Choroid plexus epithelial cell (primary cell): Measurements from ENCODE around the gene TTC28.

ENCODE experiments used
- DNase-seq: peaks from one replicate; pipeline ENCODE4 v3.0.0-alpha.2; 2010; ENCODE audit warnings: low read depth
- H3K4me3 ChIP-seq: 2 replicates; pipeline ENCODE4 v1.5.1; 2011; ENCODE audit warnings: low read depth, mild to moderate bottlenecking, control low read depth, low read length, moderate library complexity
- TF ChIP-seq, protein P1 (sequence below): conservative IDR thresholded peaks from 2 replicates; pipeline ENCODE4 v1.5.1; 2011; ENCODE audit warnings: low read depth, mild to moderate bottlenecking, control low read depth, inconsistent platforms, low read length, moderate library complexity

Gene TTC28

DNA sequence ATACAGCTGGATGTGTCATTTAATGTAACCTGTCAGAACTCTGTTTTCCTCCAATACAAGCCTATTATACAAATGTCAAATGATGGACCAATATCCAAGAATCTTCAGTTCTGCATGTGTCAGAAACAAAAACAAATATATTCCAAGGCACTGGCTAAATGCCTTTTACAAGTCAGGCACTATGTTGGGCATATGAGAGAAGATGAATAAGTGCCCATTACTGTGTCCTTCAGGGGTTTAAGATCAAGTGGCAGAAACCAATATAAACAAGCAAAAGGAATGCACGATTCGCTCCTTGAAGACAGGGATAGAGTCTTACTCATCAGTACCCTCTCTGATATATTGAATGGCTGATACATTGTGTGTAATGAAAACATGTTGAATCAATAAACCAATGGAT lies 254.4 kb downstream of the TTC28 start:
- no peak for DNase-seq
- TF ChIP-seq, protein P1, sequence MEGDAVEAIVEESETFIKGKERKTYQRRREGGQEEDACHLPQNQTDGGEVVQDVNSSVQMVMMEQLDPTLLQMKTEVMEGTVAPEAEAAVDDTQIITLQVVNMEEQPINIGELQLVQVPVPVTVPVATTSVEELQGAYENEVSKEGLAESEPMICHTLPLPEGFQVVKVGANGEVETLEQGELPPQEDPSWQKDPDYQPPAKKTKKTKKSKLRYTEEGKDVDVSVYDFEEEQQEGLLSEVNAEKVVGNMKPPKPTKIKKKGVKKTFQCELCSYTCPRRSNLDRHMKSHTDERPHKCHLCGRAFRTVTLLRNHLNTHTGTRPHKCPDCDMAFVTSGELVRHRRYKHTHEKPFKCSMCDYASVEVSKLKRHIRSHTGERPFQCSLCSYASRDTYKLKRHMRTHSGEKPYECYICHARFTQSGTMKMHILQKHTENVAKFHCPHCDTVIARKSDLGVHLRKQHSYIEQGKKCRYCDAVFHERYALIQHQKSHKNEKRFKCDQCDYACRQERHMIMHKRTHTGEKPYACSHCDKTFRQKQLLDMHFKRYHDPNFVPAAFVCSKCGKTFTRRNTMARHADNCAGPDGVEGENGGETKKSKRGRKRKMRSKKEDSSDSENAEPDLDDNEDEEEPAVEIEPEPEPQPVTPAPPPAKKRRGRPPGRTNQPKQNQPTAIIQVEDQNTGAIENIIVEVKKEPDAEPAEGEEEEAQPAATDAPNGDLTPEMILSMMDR = no peak
- H3K4me3 ChIP-seq = no peak overlapping the region

DNA sequence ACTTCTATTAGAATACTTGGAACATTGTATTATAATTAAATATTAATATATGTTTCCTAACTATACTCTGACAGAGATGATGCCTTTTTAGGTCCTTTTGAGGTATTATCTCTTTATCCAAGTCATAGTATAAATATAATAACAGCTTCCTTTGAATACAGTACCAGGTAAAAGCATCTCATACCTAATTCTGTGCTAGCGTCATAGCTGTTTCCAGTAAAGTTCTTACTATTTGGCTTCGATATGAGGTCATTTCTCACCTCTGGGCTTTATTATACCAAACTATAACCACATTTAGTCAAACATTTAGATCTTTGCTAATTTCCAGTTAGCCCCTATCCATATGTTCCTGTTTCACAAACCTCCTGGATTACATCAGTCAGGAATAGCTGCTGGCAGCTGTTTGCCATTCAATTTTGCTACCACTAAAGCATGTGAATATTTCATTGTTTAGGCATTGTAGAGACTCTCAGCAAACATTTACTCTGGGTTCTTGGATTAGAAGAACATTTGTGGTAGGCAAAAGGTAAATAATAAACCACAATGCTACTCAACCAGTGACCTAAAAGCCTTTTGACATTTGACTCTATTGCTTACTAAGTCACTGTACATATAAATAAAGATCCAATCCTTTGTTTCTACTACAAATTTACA lies 255.1 kb downstream of the TTC28 start:
- peak; percentile 55 for DNase-seq
- H3K4me3 ChIP-seq = no peak overlapping the region
- TF ChIP-seq, protein P1 = no peak

DNA sequence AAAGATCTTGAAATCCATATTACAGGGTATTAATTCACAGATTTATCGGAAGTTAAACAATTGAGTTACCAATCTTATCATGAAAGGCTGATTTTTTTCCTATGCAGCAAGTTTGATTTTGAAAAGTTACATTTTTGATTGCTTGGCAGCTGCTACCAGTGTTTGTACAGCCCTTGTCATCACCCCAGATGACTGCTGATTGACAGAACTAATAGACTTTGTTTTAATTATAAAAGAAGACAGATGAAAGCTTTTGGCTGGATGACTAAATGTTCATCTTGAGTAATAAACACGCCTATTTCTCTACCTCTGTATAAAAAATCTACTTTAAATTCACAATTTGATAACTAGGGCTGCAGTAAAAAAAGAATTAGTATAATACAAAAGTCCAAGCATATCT lies 259.7 kb downstream of the TTC28 start:
- H3K4me3 ChIP-seq = no peak overlapping the region
- DNase-seq = no peak
- TF ChIP-seq, protein P1 = no peak

DNA sequence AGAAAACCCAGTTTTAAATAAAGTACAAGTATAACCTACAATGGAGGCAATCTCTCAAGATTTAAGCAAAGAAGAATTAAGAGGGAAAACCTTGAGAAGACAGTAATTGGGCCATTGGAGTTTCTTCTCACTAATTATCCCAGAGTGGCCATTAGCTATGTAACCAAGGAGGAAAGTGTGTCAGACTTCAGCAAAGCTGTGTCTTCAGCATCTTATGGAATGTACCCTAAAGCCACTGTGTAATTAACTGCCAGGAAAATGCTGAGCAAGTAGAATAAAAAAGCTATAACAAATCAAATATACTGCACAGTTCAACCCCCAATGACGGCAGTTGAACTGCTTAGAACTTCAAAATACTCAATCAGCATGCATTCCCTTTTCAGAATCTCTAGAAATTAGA lies 261.6 kb downstream of the TTC28 start:
- TF ChIP-seq, protein P1 = no peak
- no peak overlapping the region for H3K4me3 ChIP-seq
- no peak for DNase-seq

DNA sequence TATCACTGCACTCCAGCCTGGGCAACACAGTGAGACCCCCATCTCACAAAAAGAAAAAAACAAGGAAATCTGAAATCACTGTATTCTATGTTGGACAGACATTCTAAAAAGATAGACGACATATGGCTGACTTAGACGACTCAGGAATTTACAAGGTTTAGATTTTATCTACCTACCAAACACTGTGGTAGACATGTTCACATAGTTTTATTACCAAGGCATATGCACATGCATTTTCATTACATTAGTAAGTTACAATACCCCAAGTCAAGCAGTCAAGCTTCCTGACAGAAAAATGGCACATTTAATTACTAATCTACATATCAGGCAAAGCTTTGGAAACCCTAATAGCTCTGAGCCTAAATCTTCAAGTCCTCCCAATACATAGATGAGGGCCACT lies 262.2 kb downstream of the TTC28 start:
- no peak for DNase-seq
- H3K4me3 ChIP-seq = no peak overlapping the region
- TF ChIP-seq, protein P1 = no peak

DNA sequence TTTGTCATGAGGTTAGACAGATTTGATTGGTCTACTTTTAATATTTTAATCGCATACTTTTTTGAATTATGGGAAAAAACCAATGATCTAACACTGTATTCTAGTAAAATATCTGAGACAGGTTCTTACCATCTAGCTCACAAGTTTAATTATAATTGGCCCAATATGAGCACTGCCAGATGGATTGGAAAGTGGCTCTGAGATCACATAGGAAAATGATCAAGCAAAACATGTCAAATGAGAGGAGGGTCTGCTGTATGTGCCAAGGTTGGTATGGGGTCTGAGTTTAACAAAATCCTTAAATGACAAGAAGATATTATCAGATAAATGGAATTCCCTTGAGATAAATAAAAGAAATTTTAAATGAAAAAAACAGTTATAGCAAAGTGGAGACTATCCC lies 264.7 kb downstream of the TTC28 start:
- DNase-seq = no peak
- TF ChIP-seq, protein P1 = no peak
- no peak overlapping the region for H3K4me3 ChIP-seq

DNA sequence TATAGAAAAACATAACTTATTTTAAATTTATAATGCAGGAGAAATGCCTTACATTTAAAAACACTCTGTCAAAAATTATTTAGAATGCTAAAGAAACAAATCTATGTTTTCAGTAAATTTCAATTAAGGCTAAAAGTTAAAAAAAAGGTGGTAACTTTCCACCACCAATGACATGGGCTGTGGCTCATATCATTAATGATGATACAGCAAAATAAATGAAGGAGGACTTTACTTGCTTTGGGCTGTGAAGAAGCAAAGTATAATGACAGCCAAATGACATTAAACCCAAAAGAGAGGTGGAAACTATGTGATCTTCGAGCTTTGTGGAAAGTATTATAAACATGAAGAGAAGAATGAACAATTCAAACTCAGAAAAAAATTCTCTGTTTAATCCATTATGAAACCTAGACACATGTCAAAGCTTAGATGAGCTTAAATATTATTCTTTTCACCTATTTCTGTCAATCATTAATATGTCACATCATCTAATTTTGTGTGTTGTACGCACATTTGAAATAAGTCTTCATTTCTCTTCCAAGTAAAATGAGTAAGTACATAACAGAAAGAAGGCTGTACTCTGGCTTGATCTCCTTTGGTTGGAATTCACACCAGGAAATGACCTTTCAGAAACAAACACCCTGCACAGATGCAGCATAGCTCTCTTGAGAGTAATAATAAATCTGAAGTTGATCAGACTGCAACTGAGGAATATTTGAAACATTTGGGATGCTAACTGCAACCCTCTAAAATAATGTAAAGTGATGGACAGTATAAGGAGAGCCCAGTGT lies 265.8 kb downstream of the TTC28 start:
- TF ChIP-seq, protein P1 = no peak
- H3K4me3 ChIP-seq = no peak overlapping the region
- peak; percentile 72 for DNase-seq
